OCI-LY1 (cell line): Measurements from ENCODE around the gene PWP2.

ENCODE experiments used
- CTCF ChIP-seq: fragments of 200-600 bp; sonication (generic), shearing (Covaris generic); IDR thresholded peaks from 2 replicates; pipeline ENCODE4 v1.5.1; 2017; ENCODE audit warnings: mild to moderate bottlenecking, antibody characterized with exemption, low read length, moderate library complexity, mixed read lengths
- EZH2 ChIP-seq: fragments of 200-600 bp; sonication (generic), shearing (Covaris generic); IDR thresholded peaks from 2 replicates; pipeline ENCODE4 v1.8.0; 2017; ENCODE audit warnings: borderline replicate concordance, mixed run types, mild to moderate bottlenecking, antibody characterized with exemption, low read length, moderate library complexity, mixed read lengths

GRCh38 chr21:44090325-44090724 is 16.9 kb upstream of the PWP2 start:
- no peak for TF ChIP-seq CTCF
- no peak for TF ChIP-seq EZH2
